Prostate gland (tissue), 2 donors: Measurements from ENCODE around the gene GNGT2.

ENCODE experiments used
- CTCF ChIP-seq, 4 experiments: fragments of 200-600 bp in 2 of 4; fragments of 450-650 bp in 2 of 4; sonication (generic) in 2 of 4; IDR thresholded peaks; 1 replicate in 3 of 4; 2 replicates in 1 of 4; pipeline ENCODE4 v1.5.1; 2016 to 2019; ENCODE audit warnings: antibody characterized with exemption in 4 of 4, mild to moderate bottlenecking in 2 of 4, moderate library complexity in 2 of 4
- POLR2AphosphoS5 ChIP-seq: sonication (generic); formaldehyde crosslinking; IDR thresholded peaks from one replicate; pipeline ENCODE4 v1.6.1; 2017; ENCODE audit warnings: antibody characterized with exemption

GRCh38 chr17:49197346-49197998 lies 12.9 kb downstream of the GNGT2 start:
- TF ChIP-seq POLR2AphosphoS5 (no peak), CTCF (IDR thresholded peaks at IDR 0.05) (no peak)
